Astrocyte (in vitro differentiated cells and primary cell): ENCODE measurements around the gene TOGARAM2. TPM values are rescaled to one million over a fixed set of nuclear protein-coding genes. Genes with fewer than 3 reads are reported as not detected.

ENCODE experiments used
- DNase-seq: peaks from one replicate; pipeline ENCODE4 v3.0.0-alpha.2; 2010; ENCODE audit warnings: low read depth
- FAIRE-seq: peaks from 2 replicates; lab custom pipeline; 2011; peaks lifted over from hg19 to GRCh38; lab: Jason Lieb, UNC
- H2AFZ ChIP-seq: 2 replicates; pipeline ENCODE4 v1.6.0; 2012; ENCODE audit warnings: low read depth, low read length, inconsistent platforms
- H3K27ac ChIP-seq: 2 replicates; pipeline ENCODE4 v1.5.1; 2011; ENCODE audit warnings: low read depth, low read length, inconsistent platforms
- H3K27me3 ChIP-seq: 2 replicates; pipeline ENCODE4 v1.6.0; 2011; ENCODE audit warnings: low read length, inconsistent platforms; ENCODE audit not compliant: insufficient read depth
- H3K36me3 ChIP-seq: 2 replicates; pipeline ENCODE4 v1.5.1; 2011; ENCODE audit warnings: low read length, inconsistent platforms; ENCODE audit not compliant: insufficient read depth
- H3K4me1 ChIP-seq: 2 replicates; pipeline ENCODE4 v1.5.1; 2011; ENCODE audit warnings: low read length, inconsistent platforms; ENCODE audit not compliant: insufficient read depth
- H3K4me2 ChIP-seq: 2 replicates; pipeline ENCODE4 v1.6.0; 2012; ENCODE audit warnings: low read length, inconsistent platforms
- H3K4me3 ChIP-seq: 2 replicates; pipeline ENCODE4 v1.5.1; 2011; ENCODE audit warnings: low read depth, mild to moderate bottlenecking, low read length, inconsistent platforms; ENCODE audit not compliant: insufficient read depth
- H3K79me2 ChIP-seq: 2 replicates; pipeline ENCODE4 v1.6.0; 2012; ENCODE audit warnings: mild to moderate bottlenecking, low read length, inconsistent platforms; ENCODE audit not compliant: insufficient read depth
- H3K9ac ChIP-seq: 2 replicates; pipeline ENCODE4 v1.6.0; 2012; ENCODE audit warnings: mild to moderate bottlenecking, low read length, inconsistent platforms
- H3K9me3 ChIP-seq: 2 replicates; pipeline ENCODE4 v1.5.1; 2012; ENCODE audit warnings: low read depth, mild to moderate bottlenecking, low read length, inconsistent platforms; ENCODE audit not compliant: insufficient read depth
- H4K20me1 ChIP-seq: 2 replicates; pipeline ENCODE4 v1.6.0; 2012; ENCODE audit warnings: low read length, inconsistent platforms; ENCODE audit not compliant: insufficient read depth
- H3K27ac Mint-ChIP-seq: one replicate; pipeline ENCODE4 v1.8.0; 2021; ENCODE audit warnings: mild to moderate bottlenecking, mixed read lengths; ENCODE audit not compliant: unreplicated experiment
- H3K27me3 Mint-ChIP-seq: one replicate; pipeline ENCODE4 v1.8.0; 2021; ENCODE audit warnings: low read depth, mixed read lengths; ENCODE audit not compliant: unreplicated experiment
- H3K36me3 Mint-ChIP-seq: one replicate; pipeline ENCODE4 v1.8.0; 2021; ENCODE audit warnings: low read depth, mixed read lengths; ENCODE audit not compliant: unreplicated experiment
- H3K4me1 Mint-ChIP-seq: one replicate; pipeline ENCODE4 v1.8.0; 2021; ENCODE audit warnings: low read depth, mixed read lengths; ENCODE audit not compliant: unreplicated experiment
- H3K4me3 Mint-ChIP-seq: one replicate; pipeline ENCODE4 v1.8.0; 2021; ENCODE audit warnings: mild to moderate bottlenecking, moderate library complexity, mixed read lengths; ENCODE audit not compliant: unreplicated experiment
- H3K9me3 Mint-ChIP-seq: one replicate; pipeline ENCODE4 v1.8.0; 2021; ENCODE audit warnings: mild to moderate bottlenecking, mixed read lengths; ENCODE audit not compliant: unreplicated experiment
- CTCF ChIP-seq: IDR thresholded peaks from 2 replicates; pipeline ENCODE4 v1.5.1; 2011; ENCODE audit warnings: low read depth, mild to moderate bottlenecking, inconsistent platforms, low read length, moderate library complexity; ENCODE audit not compliant: insufficient read depth
- EZH2 ChIP-seq: IDR thresholded peaks from 2 replicates; pipeline ENCODE4 v1.6.1; 2012; ENCODE audit warnings: mild to moderate bottlenecking, low read length, inconsistent platforms; ENCODE audit not compliant: insufficient read depth
- total RNA-seq: library from RNA; stranded (reverse); gene quantifications from 2 replicates; pipeline ENCODE4 v1.2.1, GENCODE V29; 2021

The TOGARAM2 gene
- total RNA-seq, 1 donor from 2014 or later = 0.73 TPM

GRCh38 chr2:28980368-28981015 is 606 bp upstream of the TOGARAM2 start:
- Mint-ChIP-seq H3K27ac (no peak overlapping the region), H3K27me3 (peaks cover 28% of the 10 kb centered on the region), H3K9me3 (no peaks in the 10 kb centered on the region), H3K36me3 (no peaks in the 10 kb centered on the region), H3K4me3 (no peak overlapping the region), H3K4me1 (peaks cover 7% of the 10 kb centered on the region)
- Histone ChIP-seq H3K4me3 (no peak overlapping the region), H3K4me1 (peaks cover 12% of the 10 kb centered on the region), H3K4me2 (no peak overlapping the region), H3K27ac (no peak overlapping the region), H2AFZ (no peak overlapping the region), H3K36me3 (no peaks in the 10 kb centered on the region), H4K20me1 (no peaks in the 10 kb centered on the region), H3K79me2 (no peaks in the 10 kb centered on the region), H3K27me3 (no peaks in the 10 kb centered on the region), H3K9me3 (no peaks in the 10 kb centered on the region), H3K9ac (no peak overlapping the region)
- no peak for DNase-seq
- FAIRE-seq = no peak
- TF ChIP-seq EZH2 = no peak
- no peak for TF ChIP-seq CTCF

- H3K79me2 ChIP-seq = no peaks in the 10 kb centered on the region
- H2AFZ ChIP-seq = no peak overlapping the region
- H3K9ac ChIP-seq = no peak overlapping the region
- no peak overlapping the region for H3K4me3 ChIP-seq
- Mint-ChIP-seq H3K9me3 (no peaks in the 10 kb centered on the region), H3K27me3 (peaks cover 28% of the 10 kb centered on the region), H3K27ac (no peak overlapping the region), H3K4me1 (peaks cover 8% of the 10 kb centered on the region), H3K36me3 (no peaks in the 10 kb centered on the region), H3K4me3 (no peak overlapping the region)
- no peaks in the 10 kb centered on the region for H3K9me3 ChIP-seq
- no peaks in the 10 kb centered on the region for H4K20me1 ChIP-seq
- no peak overlapping the region for H3K27ac ChIP-seq
- no peaks in the 10 kb centered on the region for H3K27me3 ChIP-seq
- FAIRE-seq (no peak), DNase-seq (no peak)
- no peak for TF ChIP-seq CTCF
- no peak for TF ChIP-seq EZH2
- H3K4me1 ChIP-seq = peaks cover 7% of the 10 kb centered on the region
- no peak overlapping the region for H3K4me2 ChIP-seq
- no peaks in the 10 kb centered on the region for H3K36me3 ChIP-seq
Observed at GRCh38 chr2:28981620-28982376, 700 bp downstream of the TOGARAM2 start.
